CD14-positive monocyte (primary cell): ENCODE data around the gene MPP2. TPM values are rescaled to one million over a fixed set of nuclear protein-coding genes. Genes with fewer than 3 reads are reported as not detected.
"Not testable (repeated sequence)": the region's sequence is repeated elsewhere in the genome, so short reads cannot be mapped to it uniquely, and the experiment has no call there.

Experiments
- DNase-seq, 3 donors: peaks; one replicate each; pipeline ENCODE4 v3.0.0-alpha.2; 2011 to 2022
- H2AFZ ChIP-seq: 2 replicates; pipeline ENCODE4 v1.6.0; 2012; ENCODE audit warnings: mild to moderate bottlenecking, low read depth, low read length, inconsistent platforms; ENCODE audit not compliant: insufficient read depth, poor library complexity, severe bottlenecking
- H3K27ac ChIP-seq, 2 donors: 1 replicate in 1 of 2; 2 replicates in 1 of 2; pipeline ENCODE4 v1.5.1; 2012 to 2013; ENCODE audit warnings: low read length in 2 of 2, control low read depth in 1 of 2, inconsistent platforms in 1 of 2, low read depth in 1 of 2, mild to moderate bottlenecking in 1 of 2
- H3K27me3 ChIP-seq, 2 donors: one replicate each; pipeline versions ENCODE4 v1.6.0 to v1.6.1; 2011 to 2013; ENCODE audit warnings: low read length in 2 of 2; ENCODE audit not compliant: control insufficient read depth in 2 of 2, insufficient read depth in 2 of 2
- H3K36me3 ChIP-seq, 2 donors: replicated peaks in 1 of 2; 1 replicate in 1 of 2; 2 replicates in 1 of 2; pipeline versions ENCODE4 v1.5.1 to v1.6.1; 2012 to 2013; ENCODE audit warnings: low read length in 2 of 2, control low read depth in 1 of 2, inconsistent platforms in 1 of 2, mild to moderate bottlenecking in 1 of 2; ENCODE audit not compliant: insufficient read depth in 2 of 2, control insufficient read depth in 1 of 2
- H3K4me1 ChIP-seq, 2 donors: 1 replicate in 1 of 2; 2 replicates in 1 of 2; pipeline versions ENCODE4 v1.5.1 to v1.6.1; 2012 to 2013; ENCODE audit warnings: low read length in 2 of 2, control low read depth in 1 of 2, inconsistent platforms in 1 of 2, mild to moderate bottlenecking in 1 of 2, moderate library complexity in 1 of 2; ENCODE audit not compliant: insufficient read depth in 2 of 2, control insufficient read depth in 1 of 2
- H3K4me2 ChIP-seq: replicated peaks from 2 replicates; pipeline ENCODE3; 2012; ENCODE audit warnings: low read length, moderate library complexity, mild to moderate bottlenecking; ENCODE audit not compliant: poor library complexity, severe bottlenecking; ENCODE audit errors: extremely low read depth
- H3K4me3 ChIP-seq, 3 experiments: fragments of 200-600 bp in 1 of 3; sonication (generic) in 1 of 3; replicated peaks in 1 of 3; 1 replicate in 2 of 3; 2 replicates in 1 of 3; pipeline ENCODE4 v1.5.1; 2011 to 2013; ENCODE audit warnings: low read length in 3 of 3, mild to moderate bottlenecking in 3 of 3, control low read depth in 2 of 3, low read depth in 2 of 3, inconsistent platforms in 1 of 3, moderate library complexity in 1 of 3
- H3K79me2 ChIP-seq: 2 replicates; pipeline ENCODE4 v1.6.0; 2012; ENCODE audit warnings: mild to moderate bottlenecking, control low read depth, inconsistent platforms, low read length, moderate library complexity; ENCODE audit not compliant: insufficient read depth
- H3K9ac ChIP-seq: 2 replicates; pipeline ENCODE4 v1.6.0; 2017; ENCODE audit warnings: low read length, mild to moderate bottlenecking; ENCODE audit not compliant: insufficient read depth, poor library complexity, severe bottlenecking
- H3K9me3 ChIP-seq, 2 donors: replicated peaks in 1 of 2; 1 replicate in 1 of 2; 2 replicates in 1 of 2; pipeline versions ENCODE4 v1.5.1 to v1.6.1; 2012 to 2013; ENCODE audit warnings: low read length in 2 of 2, control low read depth in 1 of 2; ENCODE audit not compliant: control insufficient read depth in 1 of 2, insufficient read depth in 1 of 2
- H4K20me1 ChIP-seq: 2 replicates; pipeline ENCODE4 v1.6.0; 2012; ENCODE audit warnings: mild to moderate bottlenecking, low read length, control low read depth, moderate library complexity; ENCODE audit not compliant: insufficient read depth
- H3K27ac Mint-ChIP-seq, 7 donors: one replicate each; pipeline ENCODE4 v1.8.0; 2020; ENCODE audit warnings: mild to moderate bottlenecking in 7 of 7, mixed read lengths in 7 of 7, moderate library complexity in 6 of 7, inconsistent platforms in 2 of 7
- H3K27me3 Mint-ChIP-seq, 3 donors: one replicate each; pipeline ENCODE4 v1.8.0; 2021 to 2022; ENCODE audit warnings: low read depth in 3 of 3, mild to moderate bottlenecking in 3 of 3, mixed read lengths in 3 of 3, moderate library complexity in 3 of 3, inconsistent platforms in 1 of 3
- H3K36me3 Mint-ChIP-seq, 2 donors: one replicate each; pipeline ENCODE4 v1.8.0; 2020; ENCODE audit warnings: mixed read lengths in 2 of 2, inconsistent platforms in 1 of 2, mild to moderate bottlenecking in 1 of 2
- H3K4me1 Mint-ChIP-seq: one replicate; pipeline ENCODE4 v1.8.0; 2020; ENCODE audit warnings: mild to moderate bottlenecking, mixed read lengths
- H3K4me3 Mint-ChIP-seq, 2 donors: one replicate each; pipeline ENCODE4 v1.8.0; 2020; ENCODE audit warnings: mild to moderate bottlenecking in 2 of 2, mixed read lengths in 2 of 2, moderate library complexity in 1 of 2
- H3K9me3 Mint-ChIP-seq, 7 donors: one replicate each; pipeline ENCODE4 v1.8.0; 2020 to 2022; ENCODE audit warnings: mixed read lengths in 7 of 7, mild to moderate bottlenecking in 6 of 7, moderate library complexity in 6 of 7, inconsistent platforms in 2 of 7
- WGBS: methylation state at CpG from one replicate; pipeline ENCODE4 v1.1.5; 2013; ENCODE audit warnings: missing lambda C conversion rate; ENCODE audit not compliant: insufficient coverage; 5-methylcytosine and 5-hydroxymethylcytosine counted together
- intact Hi-C, 2 donors: fragments of 100-400 bp; cut with micrococcal nuclease; formaldehyde crosslinking; loops; one replicate each; pipeline versions ENCODE4 v1.15.0 to v1.15.1; 2023
- polyA plus RNA-seq, 3 donors: library from polyadenylated mRNA; depleted of rRNA in 1 of 3; unstranded in 2 of 3; stranded (reverse) in 1 of 3; fragments of 300-500 nt in 2 of 3; fragments of >200 nt in 1 of 3; fragmentation: Illumina TruSeq in 2 of 3; gene quantifications; 1 replicate in 2 of 3; 2 replicates in 1 of 3; pipeline ENCODE4 v1.2.3, GENCODE V29; 2012 to 2021
- TF ChIP-seq, protein P1 (sequence below): fragments of 200-600 bp; IDR thresholded peaks from one replicate; pipeline ENCODE4 v1.8.0; 2022; ENCODE audit warnings: antibody characterized with exemption, mild to moderate bottlenecking

The MPP2 gene
- polyA plus RNA-seq, 3 donors: not detected

DNA sequence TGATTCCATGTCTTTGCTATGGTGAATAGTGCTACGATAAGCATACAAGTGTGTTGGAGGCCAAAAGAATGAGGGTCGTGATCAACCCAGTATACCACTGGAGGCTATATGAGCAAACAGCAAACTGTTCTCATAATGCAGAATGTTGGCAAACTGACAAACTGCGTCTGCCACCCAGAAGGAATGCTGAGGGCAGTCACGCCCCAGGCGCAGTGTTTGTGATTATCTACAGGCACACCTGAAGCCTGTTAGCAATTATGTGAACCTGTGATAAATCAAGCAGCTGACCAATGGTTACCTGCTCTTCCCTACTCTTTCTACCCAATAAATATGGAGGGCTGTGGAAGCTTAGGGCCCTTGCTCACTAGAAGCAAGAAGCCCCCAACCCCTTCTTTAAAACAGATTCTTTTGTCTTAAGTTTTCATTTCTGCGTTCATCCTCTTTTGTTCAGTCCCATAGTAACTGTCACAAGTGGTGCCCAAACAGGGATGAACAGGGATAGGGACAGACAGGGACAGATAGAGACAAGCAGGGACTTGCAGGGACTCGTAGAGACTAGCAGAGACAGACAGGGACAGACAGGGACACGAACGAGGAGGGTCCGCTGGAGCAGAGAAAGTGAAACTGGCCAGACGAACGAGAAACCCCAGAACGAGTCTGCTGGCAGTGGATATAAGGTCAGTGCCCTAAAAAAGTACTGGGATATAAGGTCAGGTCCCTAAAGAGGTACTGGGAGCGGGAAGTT is 35.2 kb downstream of the MPP2 start:
- H3K27ac Mint-ChIP-seq: peak overlapping the region in 1 of 7 donors; percentile 23
- intact Hi-C loops: no loop called here

DNA sequence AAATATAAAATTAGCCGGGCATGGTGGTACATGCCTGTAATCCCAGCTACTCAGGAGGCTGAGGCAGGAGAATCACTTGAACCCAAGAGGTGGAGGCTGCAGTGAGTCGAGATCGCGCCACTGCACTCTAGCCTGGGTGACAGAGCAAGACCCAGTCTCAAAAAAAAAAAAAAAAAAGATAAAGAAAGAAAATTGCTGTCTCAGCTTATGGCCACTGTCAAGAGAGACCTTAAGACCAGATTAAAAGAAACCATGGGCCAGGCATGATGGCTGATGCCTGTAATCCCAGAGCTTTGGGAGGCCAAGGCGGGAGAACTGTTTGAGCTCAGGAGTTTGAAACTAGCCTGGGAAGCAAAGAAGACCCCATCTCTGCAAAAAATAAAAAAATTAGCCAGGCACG is 38.3 kb downstream of the MPP2 start:
- not testable (repeated sequence) for H2AFZ ChIP-seq, H3K36me3 ChIP-seq, H3K9ac ChIP-seq

More for the DNA sequence above, 35.2 kb downstream of the MPP2 start:
- Histone ChIP-seq H3K9ac (no peak overlapping the region), H3K79me2 (no peaks in the 10 kb centered on the region), H3K4me3 (no peak overlapping the region), H4K20me1 (no peaks in the 10 kb centered on the region), H3K9me3 (peaks cover 0 to 8% of the 10 kb centered on the region in 2 donors), H3K4me2 (no peak overlapping the region), H3K4me1 (peaks cover 9 to 15% of the 10 kb centered on the region in 2 donors), H3K27me3 (no peaks in the 10 kb centered on the region), H3K27ac (no peak overlapping the region), H2AFZ (no peak overlapping the region), H3K36me3 (no peaks in the 10 kb centered on the region)
- DNase-seq: no peak
- Mint-ChIP-seq H3K27me3 (peaks cover 8 to 15% (median 10%) of the 10 kb centered on the region in 3 donors), H3K9me3 (peaks cover 6 to 10% (median 8%) of the 10 kb centered on the region in 7 donors), H3K4me3 (no peak overlapping the region), H3K4me1 (peaks cover 16% of the 10 kb centered on the region), H3K36me3 (peaks cover 0 to 4% of the 10 kb centered on the region in 2 donors)
- TF ChIP-seq, protein P1, sequence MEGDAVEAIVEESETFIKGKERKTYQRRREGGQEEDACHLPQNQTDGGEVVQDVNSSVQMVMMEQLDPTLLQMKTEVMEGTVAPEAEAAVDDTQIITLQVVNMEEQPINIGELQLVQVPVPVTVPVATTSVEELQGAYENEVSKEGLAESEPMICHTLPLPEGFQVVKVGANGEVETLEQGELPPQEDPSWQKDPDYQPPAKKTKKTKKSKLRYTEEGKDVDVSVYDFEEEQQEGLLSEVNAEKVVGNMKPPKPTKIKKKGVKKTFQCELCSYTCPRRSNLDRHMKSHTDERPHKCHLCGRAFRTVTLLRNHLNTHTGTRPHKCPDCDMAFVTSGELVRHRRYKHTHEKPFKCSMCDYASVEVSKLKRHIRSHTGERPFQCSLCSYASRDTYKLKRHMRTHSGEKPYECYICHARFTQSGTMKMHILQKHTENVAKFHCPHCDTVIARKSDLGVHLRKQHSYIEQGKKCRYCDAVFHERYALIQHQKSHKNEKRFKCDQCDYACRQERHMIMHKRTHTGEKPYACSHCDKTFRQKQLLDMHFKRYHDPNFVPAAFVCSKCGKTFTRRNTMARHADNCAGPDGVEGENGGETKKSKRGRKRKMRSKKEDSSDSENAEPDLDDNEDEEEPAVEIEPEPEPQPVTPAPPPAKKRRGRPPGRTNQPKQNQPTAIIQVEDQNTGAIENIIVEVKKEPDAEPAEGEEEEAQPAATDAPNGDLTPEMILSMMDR: no peak
- WGBS: 92% methylated on average over 14 of the region's 14 CpGs

More for the DNA sequence above, 38.3 kb downstream of the MPP2 start:
- H3K9me3 ChIP-seq, H3K79me2 ChIP-seq, H3K27me3 ChIP-seq, H3K9me3 Mint-ChIP-seq, DNase-seq, H4K20me1 ChIP-seq, H3K4me3 Mint-ChIP-seq, H3K27ac ChIP-seq, intact Hi-C loops, H3K4me3 ChIP-seq, H3K36me3 Mint-ChIP-seq, H3K4me2 ChIP-seq, H3K27ac Mint-ChIP-seq: not testable (repeated sequence)
- peaks cover 9 to 18% of the 10 kb centered on the region in 2 donors for H3K4me1 ChIP-seq
- H3K27me3 Mint-ChIP-seq: peaks cover 0 to 13% (median 7%) of the 10 kb centered on the region in 3 donors
- peaks cover 22% of the 10 kb centered on the region for H3K4me1 Mint-ChIP-seq
- WGBS: no CpG with 5 or more reads among the region's 6 CpGs
